Endothelial cell of umbilical vein (primary cell): ENCODE data around the gene GABRB2. TPM values are rescaled to one million over a fixed set of nuclear protein-coding genes. Genes with fewer than 3 reads are reported as not detected.

ENCODE experiments used
- BruUV-seq: library from RNA; stranded (reverse); fragments of 400-500 nt; replicated peaks from 2 replicates; lab custom pipeline; 2021; lab: Mats Ljungman, UMichigan
- CTCF ChIA-PET: fragments of 300-600, 350-600 bp; sonication (Branson Sonifier 250); formaldehyde crosslinking; loops from one replicate; lab custom pipeline; 2021; ENCODE audit warnings: antibody characterized with exemption, inconsistent platforms; lab: Charles Lee
- POLR2A ChIA-PET: fragments of 300-600, 350-600 bp; sonication (Branson Sonifier 250); formaldehyde crosslinking; loops from one replicate; lab custom pipeline; 2021; ENCODE audit warnings: antibody characterized with exemption, inconsistent platforms; lab: Charles Lee
- DNase-seq: peaks from one replicate; pipeline ENCODE4 v3.0.0-alpha.2; 2011; ENCODE audit warnings: low read depth, low spot score
- FAIRE-seq: peaks from 2 replicates; lab custom pipeline; 2011; peaks lifted over from hg19 to GRCh38; lab: Jason Lieb, UNC
- H2AFZ ChIP-seq: 2 replicates; pipeline ENCODE4 v1.6.0; 2012; ENCODE audit warnings: low read depth, low read length, control low read depth, inconsistent platforms
- H3K27ac ChIP-seq: 2 replicates; pipeline ENCODE4 v1.5.1; 2011; ENCODE audit warnings: low read depth, mild to moderate bottlenecking, control low read depth, low read length, moderate library complexity; ENCODE audit not compliant: insufficient read depth
- H3K27me3 ChIP-seq, 2 experiments: 2 replicates each; pipeline versions ENCODE4 v1.6.0 to v1.6.1; 2011; ENCODE audit warnings: low read length in 2 of 2, mixed read lengths in 1 of 2; ENCODE audit not compliant: control insufficient read depth in 2 of 2, insufficient read depth in 2 of 2
- H3K36me3 ChIP-seq, 2 experiments: 2 replicates in 1 of 2; 3 replicates in 1 of 2; pipeline ENCODE4 v1.5.1; 2011; ENCODE audit warnings: low read length in 2 of 2, mild to moderate bottlenecking in 1 of 2, moderate library complexity in 1 of 2; ENCODE audit not compliant: control insufficient read depth in 2 of 2, insufficient read depth in 2 of 2; ENCODE audit errors: extremely low read depth in 1 of 2
- H3K4me1 ChIP-seq: 3 replicates; pipeline ENCODE4 v1.5.1; 2011; ENCODE audit warnings: mild to moderate bottlenecking, low read length; ENCODE audit not compliant: control insufficient read depth, insufficient read depth; ENCODE audit errors: extremely low read depth
- H3K4me2 ChIP-seq: 2 replicates; pipeline ENCODE4 v1.6.1; 2011; ENCODE audit warnings: low read length, control low read depth, mixed read lengths; ENCODE audit not compliant: insufficient read depth
- H3K4me3 ChIP-seq, 3 experiments: fragments of 200-600 bp in 1 of 3; sonication (generic), shearing (Covaris generic) in 1 of 3; replicated peaks in 1 of 3; 2 replicates each; pipeline ENCODE4 v1.5.1; 2011 to 2016; ENCODE audit warnings: control low read depth in 3 of 3, low read length in 3 of 3, mild to moderate bottlenecking in 2 of 3, inconsistent platforms in 1 of 3, low read depth in 1 of 3, moderate library complexity in 1 of 3; ENCODE audit not compliant: insufficient read depth in 1 of 3
- H3K79me2 ChIP-seq: 2 replicates; pipeline ENCODE4 v1.6.0; 2012; ENCODE audit warnings: low read length, inconsistent platforms; ENCODE audit not compliant: control insufficient read depth, insufficient read depth
- H3K9ac ChIP-seq: replicated peaks from 2 replicates; pipeline ENCODE3; 2011; ENCODE audit warnings: low read length, control low read depth; ENCODE audit not compliant: insufficient read depth; ENCODE audit errors: extremely low read depth
- H3K9me1 ChIP-seq: replicated peaks from 3 replicates; pipeline ENCODE4 v1.6.0; 2011; ENCODE audit warnings: mild to moderate bottlenecking, low read length; ENCODE audit not compliant: control insufficient read depth, insufficient read depth; ENCODE audit errors: extremely low read depth
- H3K9me3 ChIP-seq: replicated peaks from 2 replicates; pipeline ENCODE4 v1.5.1; 2012; ENCODE audit warnings: low read length, inconsistent platforms; ENCODE audit not compliant: control insufficient read depth, insufficient read depth
- H4K20me1 ChIP-seq: replicated peaks from 2 replicates; pipeline ENCODE3; 2011; ENCODE audit warnings: mild to moderate bottlenecking, low read length; ENCODE audit not compliant: control insufficient read depth, insufficient read depth; ENCODE audit errors: extremely low read depth
- CTCF ChIP-seq, 2 donors: IDR thresholded peaks; 1 replicate in 1 of 2; 2 replicates in 1 of 2; pipeline ENCODE4 v1.5.1; 2011; ENCODE audit warnings: low read length in 2 of 2, mild to moderate bottlenecking in 2 of 2, moderate library complexity in 2 of 2, control low read depth in 1 of 2, inconsistent platforms in 1 of 2, low read depth in 1 of 2; ENCODE audit not compliant: insufficient read depth in 1 of 2; ENCODE audit errors: extremely low read depth in 1 of 2
- EZH2 ChIP-seq: IDR thresholded peaks from 2 replicates; pipeline ENCODE4 v1.6.1; 2012; ENCODE audit warnings: borderline replicate concordance, low read depth, mild to moderate bottlenecking, moderate library complexity, low read length, inconsistent platforms; ENCODE audit not compliant: severe bottlenecking
- FOS ChIP-seq: IDR thresholded peaks from 2 replicates; pipeline ENCODE4 v1.6.1; 2011; ENCODE audit warnings: mild to moderate bottlenecking, low read length, moderate library complexity, borderline replicate concordance; ENCODE audit not compliant: insufficient read depth
- GATA2 ChIP-seq: IDR thresholded peaks from 2 replicates; pipeline ENCODE4 v1.7.0; 2011; ENCODE audit warnings: low read depth, mild to moderate bottlenecking, moderate library complexity, mixed read lengths, low read length; ENCODE audit not compliant: insufficient read length, insufficient read depth
- JUN ChIP-seq: IDR thresholded peaks from 2 replicates; pipeline ENCODE4 v1.6.1; 2011; ENCODE audit warnings: borderline replicate concordance, low read depth; ENCODE audit not compliant: insufficient read length, insufficient read depth
- MAX ChIP-seq: IDR thresholded peaks from 2 replicates; pipeline ENCODE4 v1.6.1; 2011; ENCODE audit not compliant: insufficient read depth, insufficient read length
- MYC ChIP-seq: IDR thresholded peaks from one replicate; pipeline ENCODE4 v1.6.1; 2011; ENCODE audit warnings: mild to moderate bottlenecking, low read depth, low read length
- POLR2A ChIP-seq: IDR thresholded peaks from 2 replicates; pipeline ENCODE4 v1.6.1; 2012; ENCODE audit warnings: low read depth, mild to moderate bottlenecking, control low read depth, low read length
- POLR2AphosphoS5 ChIP-seq: IDR thresholded peaks from 2 replicates; pipeline ENCODE4 v1.6.1; 2012; ENCODE audit warnings: low read depth, mild to moderate bottlenecking, control low read depth, low read length, moderate library complexity; ENCODE audit not compliant: insufficient read depth
- dilution Hi-C: fragments of 300-500 bp; cut with MboI; formaldehyde crosslinking; loops from one replicate; pipeline ENCODE4 v1.15.0; 2019; ENCODE audit warnings: low sequenced_read_pairs; ENCODE audit not compliant: extremely low pct_ligation_motif_present
- intact Hi-C: fragments of 100-400 bp; cut with micrococcal nuclease; formaldehyde crosslinking; loops from one replicate; pipeline ENCODE4 v1.10.0; 2022
- polyA plus RNA-seq, 4 experiments: library from polyadenylated mRNA; depleted of rRNA in 3 of 4; stranded (reverse) in 3 of 4; unstranded in 1 of 4; fragments of >200 nt; gene quantifications; 2 replicates each; pipeline versions ENCODE4 v1.2.1 to v1.2.3, GENCODE V29; 2011 to 2012; ENCODE audit warnings: missing spikeins in 1 of 4
- total RNA-seq: library from RNA; stranded (reverse); gene quantifications from 2 replicates; pipeline ENCODE4 v1.2.3, GENCODE V29; 2021

The GABRB2 gene
- total and polyA plus RNA-seq, 2 donors (not counting 3 experiments of a cell fraction or from before 2014, with no cell fraction given) = not detected

GRCh38 chr5:161399996-161400562 is 146.4 kb downstream of the GABRB2 start:
- DNase-seq = no peak
- intact Hi-C loops (no loop called here), dilution Hi-C loops (no loop called here)
- Histone ChIP-seq H4K20me1 (no peaks in the 10 kb centered on the region), H3K4me1 (no peaks in the 10 kb centered on the region), H3K79me2 (no peaks in the 10 kb centered on the region), H3K27ac (no peak overlapping the region), H3K4me3 (no peak overlapping the region), H3K4me2 (no peak overlapping the region), H2AFZ (no peak overlapping the region), H3K9me1 (no peaks in the 10 kb centered on the region), H3K27me3 (no peaks in the 10 kb centered on the region), H3K36me3 (no peaks in the 10 kb centered on the region), H3K9ac (no peak overlapping the region), H3K9me3 (no peaks in the 10 kb centered on the region)
- FAIRE-seq = no peak
- POLR2A ChIA-PET = no interaction called here
- TF ChIP-seq CTCF (IDR thresholded peaks at IDR 0.05; ENCODE audit: extremely low read depth in 1 of 2, insufficient read depth in 1 of 2, low read depth in 1 of 2, low read length in 2 of 2) (no peak), POLR2A (no peak), POLR2AphosphoS5 (no peak), FOS (no peak), EZH2 (no peak), MYC (no peak), MAX (no peak), GATA2 (no peak), JUN (no peak)
- CTCF ChIA-PET = no interaction called here
- no TSS peak for BruUV-seq
